Dendritic cell treated with granulocyte-macrophage colony-stimulating factor and Interleukin-4, amounts not matched to agents 40 ng/mL and 50 ng/mL, for 4 days (primary cell): ENCODE measurements around the gene MSANTD4.

Source experiments
- H3K27ac Mint-ChIP-seq: one replicate; pipeline ENCODE4 v1.8.0; 2022; ENCODE audit warnings: mild to moderate bottlenecking, mixed read lengths
- H3K27me3 Mint-ChIP-seq: one replicate; pipeline ENCODE4 v1.8.0; 2022; ENCODE audit warnings: mild to moderate bottlenecking, mixed read lengths
- H3K36me3 Mint-ChIP-seq: one replicate; pipeline ENCODE4 v1.8.0; 2022; ENCODE audit warnings: low read depth, mixed read lengths
- H3K4me1 Mint-ChIP-seq: one replicate; pipeline ENCODE4 v1.8.0; 2022; ENCODE audit warnings: low read depth, mixed read lengths
- H3K4me3 Mint-ChIP-seq: one replicate; pipeline ENCODE4 v1.8.0; 2022; ENCODE audit warnings: mild to moderate bottlenecking, moderate library complexity, mixed read lengths
- H3K9me3 Mint-ChIP-seq: one replicate; pipeline ENCODE4 v1.8.0; 2022; ENCODE audit warnings: mixed read lengths
- intact Hi-C: fragments of 100-400 bp; cut with micrococcal nuclease; formaldehyde crosslinking; loops from one replicate; pipeline ENCODE4 v1.15.0; 2022

The MSANTD4 gene

GRCh38 chr11:105988197-105988596 is 33.8 kb downstream of the MSANTD4 start:
- no peaks in the 10 kb centered on the region for H3K27me3 Mint-ChIP-seq
- intact Hi-C loops: no loop called here

GRCh38 chr11:105986554-105986953 is 35.5 kb downstream of the MSANTD4 start:
- no peaks in the 10 kb centered on the region for H3K36me3 Mint-ChIP-seq
- H3K27ac Mint-ChIP-seq: no peak overlapping the region
- H3K4me3 Mint-ChIP-seq: no peak overlapping the region
- no peaks in the 10 kb centered on the region for H3K4me1 Mint-ChIP-seq
- no peaks in the 10 kb centered on the region for H3K27me3 Mint-ChIP-seq
- peaks cover 4% of the 10 kb centered on the region for H3K9me3 Mint-ChIP-seq
- intact Hi-C loops: no loop called here

More at GRCh38 chr11:105988197-105988596, 33.8 kb downstream of the MSANTD4 start:
- H3K9me3 Mint-ChIP-seq: peaks cover 4% of the 10 kb centered on the region
- no peaks in the 10 kb centered on the region for H3K36me3 Mint-ChIP-seq
- H3K27ac Mint-ChIP-seq: no peak overlapping the region
- H3K4me1 Mint-ChIP-seq: no peaks in the 10 kb centered on the region
- no peak overlapping the region for H3K4me3 Mint-ChIP-seq

GRCh38 chr11:105979997-105980703 is 41.9 kb downstream of the MSANTD4 start:
- intact Hi-C loops: no loop called here
- H3K4me1 Mint-ChIP-seq: no peaks in the 10 kb centered on the region
- no peaks in the 10 kb centered on the region for H3K36me3 Mint-ChIP-seq
- H3K9me3 Mint-ChIP-seq: peaks cover 10% of the 10 kb centered on the region
- H3K4me3 Mint-ChIP-seq: no peak overlapping the region
- no peak overlapping the region for H3K27ac Mint-ChIP-seq
- no peaks in the 10 kb centered on the region for H3K27me3 Mint-ChIP-seq

GRCh38 chr11:105975128-105975527 is 46.9 kb downstream of the MSANTD4 start:
- Mint-ChIP-seq H3K4me1 (no peaks in the 10 kb centered on the region), H3K36me3 (no peaks in the 10 kb centered on the region), H3K9me3 (no peaks in the 10 kb centered on the region), H3K27ac (no peak overlapping the region), H3K27me3 (no peaks in the 10 kb centered on the region), H3K4me3 (no peak overlapping the region)
- intact Hi-C loops: no loop called here

GRCh38 chr11:105969756-105970155 is 52.3 kb downstream of the MSANTD4 start:
- intact Hi-C loops: no loop called here
- no peaks in the 10 kb centered on the region for H3K27me3 Mint-ChIP-seq
- H3K4me1 Mint-ChIP-seq: no peaks in the 10 kb centered on the region
- H3K9me3 Mint-ChIP-seq: no peaks in the 10 kb centered on the region
- no peak overlapping the region for H3K4me3 Mint-ChIP-seq
- no peak overlapping the region for H3K27ac Mint-ChIP-seq
- H3K36me3 Mint-ChIP-seq: no peaks in the 10 kb centered on the region

GRCh38 chr11:105968021-105968697 is 53.9 kb downstream of the MSANTD4 start:
- H3K9me3 Mint-ChIP-seq: no peaks in the 10 kb centered on the region
- H3K4me1 Mint-ChIP-seq: no peaks in the 10 kb centered on the region
- H3K4me3 Mint-ChIP-seq: no peak overlapping the region
- H3K36me3 Mint-ChIP-seq: no peaks in the 10 kb centered on the region
- intact Hi-C loops: no loop called here
- H3K27ac Mint-ChIP-seq: no peak overlapping the region
- no peaks in the 10 kb centered on the region for H3K27me3 Mint-ChIP-seq

- H3K36me3 Mint-ChIP-seq: no peaks in the 10 kb centered on the region
- H3K27me3 Mint-ChIP-seq: no peaks in the 10 kb centered on the region
- H3K4me3 Mint-ChIP-seq: no peak overlapping the region
- peaks cover 32% of the 10 kb centered on the region for H3K9me3 Mint-ChIP-seq
- no peak overlapping the region for H3K27ac Mint-ChIP-seq
- H3K4me1 Mint-ChIP-seq: no peaks in the 10 kb centered on the region
- intact Hi-C loops: no loop called here
These were observed 61.5 kb downstream of the MSANTD4 start for GRCh38 chr11:105960252-105961245.
